Kidney (tissue), 14 donors: Measurements from ENCODE around the gene MYO9B. TPM values are rescaled to one million over a fixed set of nuclear protein-coding genes. Genes with fewer than 3 reads are reported as not detected.

ENCODE experiments used
- DNase-seq, 5 donors: peaks; one replicate each; pipeline ENCODE4 v3.0.0-alpha.2; 2013 to 2020
- FAIRE-seq: peaks from 2 replicates; lab custom pipeline; 2012; peaks lifted over from hg19 to GRCh38; lab: Jason Lieb, UNC
- H3K27ac ChIP-seq, 2 donors: one replicate each; pipeline ENCODE4 v1.7.0; 2013; ENCODE audit warnings: low read depth in 2 of 2, low read length in 2 of 2, inconsistent platforms in 1 of 2
- H3K27me3 ChIP-seq: one replicate; pipeline ENCODE4 v1.7.1; 2013; ENCODE audit warnings: low read length, inconsistent platforms; ENCODE audit not compliant: control insufficient read depth, insufficient read depth
- H3K36me3 ChIP-seq, 3 donors: one replicate each; pipeline versions ENCODE4 v1.7.0 to v1.7.1; 2013; ENCODE audit warnings: low read length in 3 of 3, control low read depth in 1 of 3, inconsistent platforms in 1 of 3; ENCODE audit not compliant: insufficient read depth in 3 of 3, control insufficient read depth in 2 of 3
- H3K4me1 ChIP-seq, 3 donors: one replicate each; pipeline versions ENCODE4 v1.7.0 to v1.7.1; 2013; ENCODE audit warnings: low read length in 3 of 3, inconsistent platforms in 1 of 3, low read depth in 1 of 3; ENCODE audit not compliant: control insufficient read depth in 2 of 3, insufficient read depth in 2 of 3
- H3K4me3 ChIP-seq, 3 donors: one replicate each; pipeline versions ENCODE4 v1.7.0 to v1.8.1; 2013; ENCODE audit warnings: low read length in 3 of 3, control low read depth in 1 of 3, inconsistent platforms in 1 of 3
- H3K9ac ChIP-seq, 3 donors: one replicate each; pipeline versions ENCODE4 v1.7.0 to v1.7.1; 2013; ENCODE audit warnings: low read length in 3 of 3, control low read depth in 1 of 3, inconsistent platforms in 1 of 3
- H3K9me3 ChIP-seq, 3 donors: one replicate each; pipeline versions ENCODE4 v1.7.0 to v1.7.1; 2013; ENCODE audit warnings: low read length in 3 of 3, control low read depth in 1 of 3, inconsistent platforms in 1 of 3; ENCODE audit not compliant: control insufficient read depth in 2 of 3, insufficient read depth in 1 of 3
- intact Hi-C: fragments of 100-400 bp; cut with DNase I; formaldehyde crosslinking; loops from one replicate; pipeline ENCODE4 v1.11.1; 2022
- polyA plus RNA-seq: library from polyadenylated mRNA; stranded (reverse); fragments of 350-450 nt; fragmentation: Illumina TruSeq; extraction: RNeasy Lipid Tissue Mini Kit (QIAGEN cat#74804); gene quantifications from one replicate; pipeline ENCODE4 v1.2.3, GENCODE V29; 2014; ENCODE audit warnings: low read depth, low replicate concordance; ENCODE audit not compliant: insufficient read depth
- total RNA-seq: library from RNA; stranded (reverse); fragmentation: NEBNext Ultra II Directional; extraction: Animal tissue kit (Norgen Biotek cat#: 25700); gene quantifications from one replicate; pipeline ENCODE4 v1.2.1, GENCODE V29; 2021
- TF ChIP-seq, protein P1 (sequence below): IDR thresholded peaks from 3 replicates; pipeline ENCODE4 v1.5.1; 2012; ENCODE audit warnings: mild to moderate bottlenecking, moderate library complexity, borderline replicate concordance; ENCODE audit not compliant: insufficient read depth; ENCODE audit errors: extremely low read depth
- donor health status: control.
- donor health status: control.
- donor health status: control.
- donor health status: control.
- donor health status: control.
- donor health status: DM: yes; HTN: yes; CAD: no.
- donor health status: Normal renal cell carcinoma (clear cell type).

Gene MYO9B
- total and polyA plus RNA-seq, 2 donors from 2014 or later = 14.7 to 68.1 TPM

DNA sequence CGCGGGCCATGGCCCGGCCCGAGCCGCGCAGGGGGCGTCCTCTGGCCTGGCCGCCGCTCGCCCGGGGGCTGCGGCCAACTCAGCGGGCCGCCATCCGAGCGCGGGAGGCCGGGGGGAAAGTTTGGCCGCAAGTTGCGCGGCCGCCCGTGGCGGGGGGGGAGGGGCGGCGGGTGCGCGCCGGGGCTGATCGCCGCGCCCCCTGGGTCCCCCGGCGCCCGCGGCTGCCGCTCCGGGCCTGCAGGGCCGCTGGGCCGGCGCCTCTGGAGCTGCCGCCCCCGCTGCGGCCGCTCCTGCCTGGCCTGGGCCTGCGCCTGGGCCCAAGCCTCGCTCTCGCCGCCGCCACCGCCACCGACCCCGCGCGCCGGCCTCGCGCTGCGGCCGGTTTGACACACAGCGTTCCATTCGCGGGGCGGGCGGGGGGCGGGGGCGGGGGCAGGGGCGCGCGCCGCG is 170.0 kb downstream of the MYO9B start, which contains the start of gene NR2F6:
NR2F6 (minus strand) TSS at position 385 of the 450 bp plus-strand sequence. CDS start 699 bp downstream, outside the sequence.
- H3K9ac ChIP-seq = peak within 1 kb of the TSS; percentile 6 to 81 (median 69)
- peaks cover 2 to 30% (median 28%) of the 10 kb centered on the region in 3 donors for H3K4me1 ChIP-seq
- H3K27me3 ChIP-seq = no peaks in the 10 kb centered on the region
- H3K36me3 ChIP-seq = no peaks in the 10 kb centered on the region
- peak within 1 kb of the TSS; percentile 69 to 86 (median 82) for H3K4me3 ChIP-seq
- intact Hi-C loops = no loop called here
- DNase-seq (peak in 1 of 5 donors; percentile 75), FAIRE-seq (no peak)
- H3K27ac ChIP-seq = peak within 1 kb of the TSS; percentile 87 to 88
- H3K9me3 ChIP-seq = no peaks in the 10 kb centered on the region
- TF ChIP-seq, protein P1, sequence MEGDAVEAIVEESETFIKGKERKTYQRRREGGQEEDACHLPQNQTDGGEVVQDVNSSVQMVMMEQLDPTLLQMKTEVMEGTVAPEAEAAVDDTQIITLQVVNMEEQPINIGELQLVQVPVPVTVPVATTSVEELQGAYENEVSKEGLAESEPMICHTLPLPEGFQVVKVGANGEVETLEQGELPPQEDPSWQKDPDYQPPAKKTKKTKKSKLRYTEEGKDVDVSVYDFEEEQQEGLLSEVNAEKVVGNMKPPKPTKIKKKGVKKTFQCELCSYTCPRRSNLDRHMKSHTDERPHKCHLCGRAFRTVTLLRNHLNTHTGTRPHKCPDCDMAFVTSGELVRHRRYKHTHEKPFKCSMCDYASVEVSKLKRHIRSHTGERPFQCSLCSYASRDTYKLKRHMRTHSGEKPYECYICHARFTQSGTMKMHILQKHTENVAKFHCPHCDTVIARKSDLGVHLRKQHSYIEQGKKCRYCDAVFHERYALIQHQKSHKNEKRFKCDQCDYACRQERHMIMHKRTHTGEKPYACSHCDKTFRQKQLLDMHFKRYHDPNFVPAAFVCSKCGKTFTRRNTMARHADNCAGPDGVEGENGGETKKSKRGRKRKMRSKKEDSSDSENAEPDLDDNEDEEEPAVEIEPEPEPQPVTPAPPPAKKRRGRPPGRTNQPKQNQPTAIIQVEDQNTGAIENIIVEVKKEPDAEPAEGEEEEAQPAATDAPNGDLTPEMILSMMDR = no peak

DNA sequence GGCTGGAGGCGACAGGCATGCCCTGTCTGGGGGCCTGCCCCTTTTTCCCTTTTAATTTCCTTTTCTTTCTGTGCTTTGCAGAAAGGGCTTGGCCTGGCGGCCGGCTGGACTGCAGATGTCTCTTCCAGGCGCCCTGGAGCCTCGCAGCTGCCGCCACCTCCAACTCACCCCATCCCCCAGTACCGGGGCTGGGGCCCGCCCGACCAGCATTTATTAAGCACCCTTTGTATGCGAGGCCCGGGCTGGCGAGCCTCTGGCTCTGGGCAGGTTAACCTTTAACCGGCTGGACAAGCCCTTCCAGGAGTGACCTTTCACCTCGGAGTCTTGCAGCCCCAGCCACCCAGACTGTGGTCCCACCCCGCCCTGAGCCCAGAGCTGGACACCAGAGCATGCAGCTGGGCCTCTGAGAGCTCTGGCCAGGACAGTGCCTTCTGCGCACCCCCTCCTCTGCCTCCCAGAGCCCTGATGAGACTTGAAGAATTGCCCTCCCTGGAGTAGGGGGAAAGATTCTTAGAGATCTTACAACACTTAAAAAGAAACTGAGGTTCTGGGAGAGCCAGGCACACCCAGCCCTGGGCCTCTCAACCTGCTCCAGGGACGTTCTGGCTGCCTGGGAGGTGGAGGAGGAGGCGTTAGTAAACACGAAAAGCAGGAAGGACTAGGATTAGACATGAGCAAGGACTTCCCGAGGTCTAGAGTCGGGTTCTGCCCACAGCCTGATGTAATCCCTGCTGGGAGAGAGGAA is 171.3 kb downstream of the MYO9B start:
- Histone ChIP-seq H3K9me3 (no peaks in the 10 kb centered on the region), H3K36me3 (no peaks in the 10 kb centered on the region), H3K4me1 (peaks cover 2 to 28% (median 25%) of the 10 kb centered on the region in 3 donors), H3K27ac (peak overlapping the region; percentile 75 to 87), H3K27me3 (no peaks in the 10 kb centered on the region), H3K4me3 (peak overlapping the region in 2 of 3 donors; percentile 16 to 65), H3K9ac (peak overlapping the region in 2 of 3 donors; percentile 16 to 26)
- intact Hi-C loops = no loop called here
- TF ChIP-seq, protein P1 = no peak
- FAIRE-seq (no peak), DNase-seq (peak in 1 of 5 donors; percentile 84)

DNA sequence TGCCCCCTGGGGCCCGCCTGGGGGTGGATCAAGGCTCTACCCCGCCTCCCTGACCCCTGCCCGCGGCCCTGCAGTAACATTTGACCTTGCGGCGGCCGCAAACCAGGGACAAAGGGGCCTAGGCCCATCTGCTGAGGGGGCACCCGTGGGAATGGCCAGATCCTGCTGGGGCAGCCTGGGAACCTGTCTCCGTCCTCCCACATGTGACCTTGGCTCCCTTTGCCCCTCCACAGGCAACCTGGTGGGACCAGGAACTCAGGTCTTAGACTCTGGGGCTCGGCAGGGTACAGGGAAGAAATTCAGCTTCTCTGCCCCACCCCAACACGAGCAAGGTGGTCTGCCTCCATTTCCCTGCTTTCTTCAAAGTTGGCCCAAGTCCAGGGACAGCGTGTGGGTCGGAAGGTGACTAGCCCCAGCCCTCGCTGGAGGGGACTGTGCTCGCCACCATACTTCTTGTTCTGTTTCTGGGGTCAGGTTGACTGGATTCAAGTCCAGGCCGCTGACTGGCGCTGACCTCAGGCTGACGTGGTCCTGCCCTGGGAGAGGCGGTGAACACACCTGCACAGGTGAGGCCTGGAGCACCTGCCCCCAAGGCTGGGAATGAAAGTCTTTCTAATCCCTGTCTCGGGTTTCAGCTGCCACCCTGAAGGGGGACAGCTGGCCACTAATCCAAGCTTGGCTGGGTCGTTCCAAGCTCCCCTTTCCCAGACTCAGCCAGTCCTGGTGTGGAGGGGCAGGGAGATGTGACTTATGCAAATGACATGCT is 172.6 kb downstream of the MYO9B start:
- peak overlapping the region in 1 of 2 donors; percentile 43 for H3K27ac ChIP-seq
- TF ChIP-seq, protein P1 = no peak
- intact Hi-C loops = no loop called here
- peak in 4 of 5 donors; percentile 67 to 80 (median 76) for DNase-seq
- no peaks in the 10 kb centered on the region for H3K27me3 ChIP-seq
- H3K36me3 ChIP-seq = no peaks in the 10 kb centered on the region
- H3K4me3 ChIP-seq = no peak overlapping the region
- H3K9ac ChIP-seq = peak overlapping the region in 1 of 3 donors; percentile 30
- H3K4me1 ChIP-seq = peaks cover 2 to 19% (median 14%) of the 10 kb centered on the region in 3 donors
- no peaks in the 10 kb centered on the region for H3K9me3 ChIP-seq
- no peak for FAIRE-seq
